GM18498 (cell line): ENCODE measurements around the gene CEP95.

Experiments used
- ATAC-seq: cut with Tn5 transposase; IDR thresholded peaks from one replicate; pipeline ENCODE4 v1.9.1; 2021; ENCODE audit warnings: mild to moderate bottlenecking, moderate library complexity; ENCODE audit not compliant: unreplicated experiment

CEP95 gene

DNA sequence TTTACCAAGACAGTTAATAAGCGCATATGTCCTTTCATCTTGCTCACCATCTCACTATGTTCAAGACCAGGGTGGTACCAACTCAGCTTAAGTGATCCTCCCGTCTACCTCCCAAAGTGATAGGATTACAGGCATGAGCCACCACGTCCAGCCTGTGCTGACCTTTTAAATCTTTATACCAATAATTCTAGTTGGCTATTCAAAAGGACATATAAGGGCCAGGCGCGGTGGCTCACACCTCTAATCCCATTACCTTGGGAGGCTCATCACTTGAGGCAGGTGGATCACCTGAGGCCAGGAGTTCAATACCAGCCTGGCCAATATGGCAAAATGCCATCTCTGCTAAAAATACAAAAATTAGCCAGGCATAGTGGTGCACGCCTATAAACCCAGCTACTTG is 2.4 kb downstream of the CEP95 start:
- no peak for ATAC-seq

- ATAC-seq, result no peak
These were observed 8.6 kb downstream of the CEP95 start for GRCh38 chr17:64515419-64515818.

GRCh38 chr17:64515829-64516228 is 9.1 kb downstream of the CEP95 start:
- no peak for ATAC-seq

GRCh38 chr17:64519601-64520000 is 12.8 kb downstream of the CEP95 start:
- no peak for ATAC-seq

DNA sequence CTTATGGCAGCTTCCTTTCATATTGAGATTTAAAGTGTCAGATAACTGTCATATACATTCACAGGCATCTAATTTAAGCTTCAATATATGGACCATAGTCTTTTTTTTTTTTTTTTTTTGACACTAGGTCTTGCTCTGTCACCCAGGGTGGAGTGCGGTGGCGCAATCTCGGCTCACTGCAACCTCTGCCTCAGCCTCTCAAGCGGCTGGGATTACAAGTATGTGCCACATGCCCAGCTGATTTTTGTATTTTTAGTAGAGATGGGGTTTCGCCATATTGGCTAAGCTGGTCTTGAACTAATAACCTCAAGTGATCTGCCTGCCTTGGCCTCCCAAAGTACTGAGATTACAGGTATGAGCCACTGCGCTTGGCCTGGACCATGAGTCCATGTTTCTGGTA is 13.6 kb downstream of the CEP95 start:
- no peak for ATAC-seq

GRCh38 chr17:64527914-64528313 is 21.1 kb downstream of the CEP95 start:
- no peak for ATAC-seq

GRCh38 chr17:64529221-64529620 is 22.4 kb downstream of the CEP95 start:
- ATAC-seq, result no peak

DNA sequence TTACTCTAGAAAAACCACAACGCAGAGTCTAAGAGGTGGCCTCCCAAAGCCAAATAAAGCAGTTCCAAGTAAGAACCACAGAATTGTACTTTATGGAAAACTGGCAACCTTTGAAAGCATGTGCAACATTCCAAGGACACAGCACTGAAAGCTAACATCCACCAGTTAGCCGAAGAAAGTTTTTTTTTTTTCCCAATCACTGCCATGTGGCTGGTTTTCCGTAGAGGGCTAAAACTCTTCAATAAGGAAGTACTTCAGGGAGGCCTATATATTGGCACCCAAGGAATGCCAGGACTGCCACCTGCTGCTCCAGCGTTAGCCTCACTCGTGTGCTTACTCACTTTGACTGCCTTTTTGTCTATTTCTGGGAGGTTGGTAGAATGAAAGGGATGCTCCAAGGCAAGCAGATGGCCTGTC is 25.2 kb downstream of the CEP95 start:
- no peak for ATAC-seq

DNA sequence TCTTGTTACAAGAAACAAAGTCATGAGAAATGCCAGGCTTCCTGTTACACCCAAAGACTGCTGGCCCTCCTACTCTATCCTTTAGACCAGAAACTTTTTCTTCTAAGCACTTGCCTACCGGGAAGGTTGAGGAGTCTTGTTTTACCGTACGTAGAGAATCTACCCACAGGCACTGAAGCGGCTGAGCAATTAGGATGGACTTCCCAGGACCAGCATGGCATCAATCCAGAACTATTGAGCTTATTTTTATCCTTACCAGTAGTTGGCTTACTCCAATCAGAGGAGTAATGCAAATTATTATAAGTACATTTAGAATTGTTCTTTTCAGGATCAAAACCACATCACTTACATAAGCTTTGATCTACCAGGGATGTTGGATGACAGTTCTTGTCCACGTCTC is 25.6 kb downstream of the CEP95 start:
- ATAC-seq, result no peak

DNA sequence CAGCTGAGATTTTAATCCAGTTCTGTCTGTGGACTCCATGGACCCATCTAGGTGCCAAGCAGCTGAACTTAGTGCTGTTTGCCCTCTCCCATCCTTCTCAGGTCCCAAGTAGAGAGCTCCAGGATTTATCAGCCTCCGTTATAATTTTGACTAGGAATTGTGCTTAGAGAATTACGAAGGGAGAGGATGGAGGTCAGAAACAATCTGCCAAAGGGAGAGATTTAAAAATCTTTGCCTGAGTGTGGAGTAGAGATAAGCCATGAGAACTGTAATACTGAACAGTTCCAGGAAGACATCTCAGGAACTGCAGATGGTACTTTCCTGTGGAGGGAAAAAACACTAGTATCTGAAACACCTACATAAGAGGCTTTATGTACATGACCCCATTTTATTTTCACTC is 27.0 kb downstream of the CEP95 start:
- no peak for ATAC-seq

- ATAC-seq, result no peak
These were observed 27.4 kb downstream of the CEP95 start for GRCh38 chr17:64534187-64534586.

- ATAC-seq, result no peak
These were observed 28.6 kb downstream of the CEP95 start for GRCh38 chr17:64535357-64535756.

DNA sequence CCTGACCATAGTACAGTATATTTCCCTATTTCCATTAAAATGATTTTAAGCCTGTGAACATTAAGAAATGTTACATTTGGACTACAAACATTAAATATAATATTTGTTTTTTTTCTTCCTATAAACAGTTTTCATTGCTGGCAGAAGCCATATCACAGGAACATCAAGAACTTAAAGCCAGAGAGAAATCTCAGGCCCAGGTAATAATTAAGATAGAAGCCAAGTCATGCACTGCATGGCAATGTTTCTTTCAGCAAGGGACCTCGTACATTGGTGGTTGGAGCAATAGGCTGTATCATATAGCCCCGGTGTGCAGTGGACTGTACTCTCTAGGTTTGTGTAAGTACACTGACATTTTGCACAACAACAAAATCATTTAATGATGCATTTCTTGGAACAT is 30.1 kb downstream of the CEP95 start:
- no peak for ATAC-seq

DNA sequence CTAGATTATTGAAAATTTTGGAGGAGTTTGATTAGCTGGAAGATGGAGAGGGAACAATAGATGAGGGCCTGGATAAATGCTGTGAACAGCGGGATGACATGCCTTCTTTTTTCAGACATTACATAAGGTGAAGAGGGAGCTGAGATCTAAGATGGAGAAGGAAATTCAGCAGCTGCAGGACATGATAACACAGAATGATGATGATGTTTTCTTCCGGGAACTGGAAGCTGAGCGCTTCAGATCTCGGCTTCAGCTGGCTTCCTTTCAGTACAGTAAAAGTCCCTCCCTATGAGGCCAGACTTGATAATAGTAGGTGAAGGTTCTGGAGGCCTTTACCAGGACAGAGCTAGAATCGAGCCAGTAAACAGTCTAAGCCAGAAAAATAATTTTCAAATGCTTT is 30.7 kb downstream of the CEP95 start:
- ATAC-seq, result no peak

DNA sequence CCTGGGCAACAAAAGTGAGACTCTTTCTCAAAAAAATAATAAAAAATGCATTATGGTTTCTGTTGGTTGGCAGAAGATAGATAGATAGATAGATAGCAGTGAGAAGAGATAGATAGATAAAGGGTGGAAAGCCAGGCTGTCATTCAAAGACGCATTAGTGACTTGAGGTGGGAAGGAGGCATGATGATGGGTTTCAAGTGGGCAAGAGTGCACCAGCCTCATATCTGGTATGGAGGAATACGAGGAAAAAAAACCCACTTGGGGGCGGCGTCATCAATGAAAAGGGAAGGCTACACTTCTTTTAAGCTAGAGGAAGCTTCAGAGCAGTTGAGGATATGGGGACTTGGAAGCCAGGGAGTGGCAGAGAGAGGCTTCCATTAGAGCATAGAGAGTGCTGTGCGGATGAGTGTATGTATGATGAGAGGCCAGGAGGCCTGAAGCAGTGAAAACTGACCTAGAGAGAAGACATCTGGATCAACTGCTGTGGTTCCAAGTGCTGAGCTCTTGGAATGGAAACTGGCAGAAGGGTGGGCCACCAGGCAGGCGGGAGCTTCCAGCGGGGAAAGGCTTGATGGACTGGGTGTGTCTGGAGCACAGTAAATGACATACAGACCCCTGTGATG is 31.8 kb downstream of the CEP95 start:
- ATAC-seq, result no peak

DNA sequence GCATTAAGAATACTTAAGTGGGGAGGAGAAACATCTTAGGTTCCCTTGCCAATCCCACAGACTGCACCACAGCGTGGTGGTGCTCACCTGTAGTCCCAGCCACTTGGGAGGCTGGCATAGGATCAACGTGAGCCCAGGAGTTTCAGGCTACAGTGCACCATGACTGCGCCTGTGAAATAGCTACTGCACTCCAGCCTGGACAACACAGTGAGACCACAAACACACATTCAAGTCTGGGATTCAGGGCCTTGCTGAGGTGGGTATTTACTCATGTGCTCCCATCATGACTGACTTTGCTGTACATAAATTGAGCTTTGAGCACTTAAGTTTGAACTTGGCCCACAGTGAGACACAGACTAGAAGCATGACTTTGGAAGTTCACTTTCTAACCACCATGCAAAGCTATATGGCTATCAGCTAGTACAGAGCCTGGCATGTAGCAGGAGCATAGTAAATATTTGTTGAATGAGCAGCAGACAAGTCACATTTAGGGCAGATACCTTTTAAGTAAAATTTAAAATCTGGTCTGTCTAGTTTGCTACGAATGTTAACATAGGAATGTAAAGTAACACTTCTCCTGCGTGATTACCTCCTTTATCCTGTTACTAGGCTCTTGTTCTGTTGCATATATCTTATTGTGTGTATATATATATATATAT is 33.5 kb downstream of the CEP95 start:
- ATAC-seq, result no peak

- no peak for ATAC-seq
These were observed 38.0 kb downstream of the CEP95 start for GRCh38 chr17:64544742-64545141.

- ATAC-seq, result no peak
These were observed 39.9 kb downstream of the CEP95 start for GRCh38 chr17:64546716-64547115.

GRCh38 chr17:64547319-64547718 is 40.5 kb downstream of the CEP95 start:
- no peak for ATAC-seq

- ATAC-seq, result no peak
These were observed 44.7 kb downstream of the CEP95 start for GRCh38 chr17:64551461-64551860.

DNA sequence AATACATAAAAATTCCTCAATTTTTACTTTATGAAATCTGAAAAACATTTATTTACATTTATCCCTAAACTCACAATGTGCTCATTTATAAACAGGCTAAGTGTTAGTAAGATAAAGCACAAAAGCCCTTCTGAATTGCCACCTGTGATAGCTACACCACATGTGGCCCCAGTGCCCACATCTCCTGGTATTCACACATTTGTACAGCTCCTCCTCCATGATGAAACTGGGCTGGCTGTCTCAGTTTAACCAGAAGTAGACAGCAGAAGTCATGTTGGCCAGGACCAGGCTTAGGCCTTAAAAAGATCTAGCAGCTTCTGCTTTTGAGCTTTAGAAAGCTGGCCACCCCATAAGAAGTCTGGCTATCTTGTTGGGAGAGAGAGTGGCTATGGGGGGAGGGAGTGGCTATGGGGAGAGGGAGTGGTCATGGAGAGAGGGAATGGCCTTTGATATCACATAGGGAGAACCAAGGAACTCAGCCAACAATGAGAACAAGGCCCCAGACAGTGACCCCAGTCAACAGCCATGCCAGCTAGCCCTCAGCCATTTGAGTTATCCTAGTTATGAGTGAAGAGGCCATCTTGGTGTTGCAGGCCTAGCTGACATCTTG is 47.4 kb downstream of the CEP95 start:
- ATAC-seq, result no peak

DNA sequence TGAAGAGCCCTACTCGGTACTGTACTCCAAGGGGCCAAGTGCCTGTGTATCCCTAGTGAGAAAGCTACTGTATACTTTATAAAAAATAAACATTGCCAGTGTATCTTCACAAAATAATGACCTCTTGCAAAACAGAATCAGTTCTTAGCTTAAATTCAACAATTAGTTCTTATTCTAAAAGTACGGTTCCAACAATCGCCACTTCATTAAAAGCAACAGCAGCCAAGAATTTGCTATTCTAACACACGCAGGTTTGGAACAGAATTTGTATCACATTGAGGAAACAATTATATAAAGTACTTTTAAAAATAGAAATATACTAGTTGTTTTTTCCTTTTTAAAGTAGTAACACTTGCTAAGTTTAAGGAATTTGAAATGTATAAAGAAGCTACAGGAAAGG is 48.5 kb downstream of the CEP95 start:
- no peak for ATAC-seq

DNA sequence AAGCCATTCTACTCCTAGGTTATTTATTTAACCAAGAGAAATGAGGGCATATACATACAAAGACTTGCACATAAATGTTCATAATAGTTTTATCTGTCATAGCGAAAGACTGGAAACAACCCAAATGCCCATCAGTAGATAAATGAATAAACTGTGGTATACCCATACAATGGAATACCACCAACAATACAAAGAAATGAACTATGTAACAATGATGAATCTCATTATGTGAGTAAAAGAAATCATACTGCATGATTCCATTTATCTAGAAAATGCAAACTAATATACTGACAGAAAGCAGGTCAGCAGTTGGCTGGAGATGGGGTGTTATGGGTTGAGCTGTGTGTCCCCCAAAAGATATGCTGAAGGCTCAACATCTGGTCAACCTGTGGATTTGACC is 57.3 kb downstream of the CEP95 start:
- ATAC-seq, result no peak
